Lower lobe of right lung (tissue), 2 donors: ENCODE measurements around the gene ALKBH2. TPM values are rescaled to one million over a fixed set of nuclear protein-coding genes. Genes with fewer than 3 reads are reported as not detected.

Source experiments
- ATAC-seq, 2 donors: fragments of 200-7000 bp; cut with Tn5 transposase; one replicate each; pipeline ENCODE4 v1.9.1; 2020 to 2022; ENCODE audit warnings: mild to moderate bottlenecking in 2 of 2, moderate library complexity in 2 of 2
- DNase-seq: peaks from one replicate; pipeline ENCODE4 v3.0.0-alpha.2; 2020
- H3K27ac ChIP-seq: fragments of 200-600 bp; one replicate; pipeline ENCODE4 v1.8.0; 2022
- H3K27me3 ChIP-seq: fragments of 200-600 bp; one replicate; pipeline ENCODE4 v1.8.0; 2022; ENCODE audit warnings: low read depth
- H3K36me3 ChIP-seq: fragments of 200-600 bp; one replicate; pipeline ENCODE4 v1.8.0; 2022; ENCODE audit warnings: mild to moderate bottlenecking
- H3K4me1 ChIP-seq: fragments of 200-600 bp; one replicate; pipeline ENCODE4 v1.8.0; 2022
- H3K4me3 ChIP-seq: fragments of 200-600 bp; one replicate; pipeline ENCODE4 v1.8.0; 2022; ENCODE audit warnings: mild to moderate bottlenecking
- H3K9me3 ChIP-seq: fragments of 200-600 bp; one replicate; pipeline ENCODE4 v1.8.0; 2022
- CTCF ChIP-seq: fragments of 200-600 bp; IDR thresholded peaks from one replicate; pipeline ENCODE4 v1.8.0; 2022; ENCODE audit warnings: antibody characterized with exemption, mild to moderate bottlenecking
- intact Hi-C: fragments of 100-400 bp; cut with DNase I; formaldehyde crosslinking; loops from one replicate; pipeline ENCODE4 v1.11.0; 2022
- total RNA-seq: library from RNA; stranded (reverse); fragmentation: NEBNext Ultra II Directional; extraction: Animal tissue kit (Norgen Biotek cat#: 25700); gene quantifications from one replicate; pipeline ENCODE4 v1.2.1, GENCODE V29; 2021
- donor health status: DM: no; HTN: yes; CAD: no; lungs with severe emphysema.

Gene ALKBH2
- total RNA-seq, 1 donor from 2014 or later: 9.6 TPM

GRCh38 chr12:109102491-109102890 lies 9.2 kb upstream of the ALKBH2 start:
- Histone ChIP-seq H3K27ac (no peak overlapping the region), H3K9me3 (no peaks in the 10 kb centered on the region), H3K4me3 (no peak overlapping the region), H3K27me3 (no peaks in the 10 kb centered on the region), H3K4me1 (peaks cover 19% of the 10 kb centered on the region), H3K36me3 (peaks cover 64% of the 10 kb centered on the region)
- no peak for ATAC-seq
- intact Hi-C loops: no loop called here
- no peak for DNase-seq
- TF ChIP-seq CTCF: no peak

GRCh38 chr12:109100741-109101140 lies 7.5 kb upstream of the ALKBH2 start:
- Histone ChIP-seq H3K36me3 (peaks cover 49% of the 10 kb centered on the region), H3K27me3 (no peaks in the 10 kb centered on the region), H3K9me3 (no peaks in the 10 kb centered on the region), H3K4me1 (peaks cover 23% of the 10 kb centered on the region), H3K27ac (no peak overlapping the region), H3K4me3 (no peak overlapping the region)
- TF ChIP-seq CTCF: no peak
- intact Hi-C loops: no loop called here
- no peak for ATAC-seq
- no peak for DNase-seq

- DNase-seq (no peak), ATAC-seq (no peak)
- intact Hi-C loops: loop anchor here (10.0 kb wide), 1 partner anchor 215 kb away; the partner anchor contains the start of gene DAO
- no peak for TF ChIP-seq CTCF
- peaks cover 23% of the 10 kb centered on the region for H3K4me1 ChIP-seq
- no peaks in the 10 kb centered on the region for H3K9me3 ChIP-seq
- no peaks in the 10 kb centered on the region for H3K27me3 ChIP-seq
- peak overlapping the region; percentile 98 for H3K4me3 ChIP-seq
- H3K27ac ChIP-seq: peak overlapping the region; percentile 89
- H3K36me3 ChIP-seq: peaks cover 37% of the 10 kb centered on the region
Measured at GRCh38 chr12:109099431-109100020, 6.3 kb upstream of the ALKBH2 start.

GRCh38 chr12:109098651-109099050 lies 5.4 kb upstream of the ALKBH2 start:
- Histone ChIP-seq H3K4me1 (peaks cover 23% of the 10 kb centered on the region), H3K9me3 (no peaks in the 10 kb centered on the region), H3K27me3 (no peaks in the 10 kb centered on the region), H3K4me3 (peak overlapping the region; percentile 98), H3K36me3 (peaks cover 28% of the 10 kb centered on the region), H3K27ac (peak overlapping the region; percentile 89)
- DNase-seq: no peak
- TF ChIP-seq CTCF: no peak
- ATAC-seq: no peak
- intact Hi-C loops: loop anchor here (10.0 kb wide), 1 partner anchor 214 kb away; the partner anchor contains the start of gene DAO

- no peaks in the 10 kb centered on the region for H3K27me3 ChIP-seq
- peaks cover 24% of the 10 kb centered on the region for H3K36me3 ChIP-seq
- H3K4me1 ChIP-seq: peaks cover 23% of the 10 kb centered on the region
- peak overlapping the region; percentile 89 for H3K27ac ChIP-seq
- no peaks in the 10 kb centered on the region for H3K9me3 ChIP-seq
- TF ChIP-seq CTCF: no peak
- peak overlapping the region; percentile 98 for H3K4me3 ChIP-seq
- intact Hi-C loops: loop anchor here (10.0 kb wide), 1 partner anchor 213 kb away; the partner anchor contains the start of gene DAO
- DNase-seq (peak; percentile 82), ATAC-seq (peak; percentile 72 to 82)
Measured at GRCh38 chr12:109098183-109098604, 4.9 kb upstream of the ALKBH2 start.
